SH-SY5Y (cell line): ENCODE measurements around the gene RECK.

Experiments used
- GATA2 ChIP-seq: IDR thresholded peaks from 2 replicates; pipeline ENCODE4 v1.6.1; 2011; ENCODE audit warnings: mild to moderate bottlenecking, low read depth, low read length
- GATA3 ChIP-seq: IDR thresholded peaks from 2 replicates; pipeline ENCODE4 v1.6.1; 2011; ENCODE audit warnings: low read depth, mild to moderate bottlenecking, low read length, moderate library complexity

DNA sequence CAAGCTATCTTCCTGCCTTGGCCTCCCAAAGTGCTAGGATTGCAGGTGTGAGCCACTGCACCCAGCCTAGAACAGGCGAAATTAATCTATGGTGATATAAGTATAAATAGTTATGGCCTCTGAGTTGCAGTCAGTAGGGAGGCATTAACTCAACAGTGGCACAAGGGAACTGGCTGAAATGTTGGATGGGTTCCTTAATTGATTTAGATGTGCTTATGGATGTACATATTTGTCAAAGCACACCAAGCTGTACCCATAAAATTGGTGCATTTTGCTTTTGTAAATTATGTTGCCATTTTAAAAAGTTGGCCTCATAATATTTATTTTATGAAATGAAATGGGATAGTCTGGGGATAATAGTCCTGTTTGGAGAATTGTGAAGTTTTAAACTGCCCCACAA, 63.0 kb downstream of the RECK start:
- no peak for TF ChIP-seq GATA2
- no peak for TF ChIP-seq GATA3
